Heart left ventricle (tissue), 16 donors: ENCODE data around the gene TNKS2. TPM values are rescaled to one million over a fixed set of nuclear protein-coding genes. Genes with fewer than 3 reads are reported as not detected.
A peak's percentile ranks its signal among the peaks of the same experiment; 100 is the strongest.
"Not testable (repeated sequence)": the region's sequence is repeated elsewhere in the genome, so short reads cannot be mapped to it uniquely, and the experiment has no call there.

Experiments used
- ATAC-seq, 4 donors: fragments of 200-7000 bp; cut with Tn5 transposase; one replicate each; pipeline ENCODE4 v1.9.1; 2020 to 2022; ENCODE audit warnings: moderate library complexity in 4 of 4, mild to moderate bottlenecking in 3 of 4, moderate number of reproducible peaks in 1 of 4
- DNase-seq, 5 donors: peaks; one replicate each; pipeline ENCODE4 v3.0.0-alpha.2; 2020
- H3K27ac ChIP-seq, 12 donors: fragments of 200-600 bp; sonication (generic) in 4 of 12; one replicate each; pipeline versions ENCODE4 v1.5.0 to v1.8.0; 2016 to 2022; ENCODE audit warnings: mild to moderate bottlenecking in 2 of 12
- H3K27me3 ChIP-seq, 9 donors: fragments of 200-600 bp; sonication (generic) in 2 of 9; one replicate each; pipeline versions ENCODE4 v1.5.1 to v1.8.0; 2016 to 2022; ENCODE audit warnings: mild to moderate bottlenecking in 3 of 9
- H3K36me3 ChIP-seq, 9 donors: fragments of 200-600 bp; sonication (generic) in 2 of 9; one replicate each; pipeline versions ENCODE4 v1.5.0 to v1.8.0; 2018 to 2022; ENCODE audit warnings: mild to moderate bottlenecking in 2 of 9
- H3K4me1 ChIP-seq, 12 donors: fragments of 200-600 bp; sonication (generic) in 4 of 12; one replicate each; pipeline versions ENCODE4 v1.5.0 to v1.8.0; 2016 to 2022; ENCODE audit warnings: mild to moderate bottlenecking in 3 of 12
- H3K4me3 ChIP-seq, 12 donors: fragments of 200-600 bp; sonication (generic) in 4 of 12; one replicate each; pipeline versions ENCODE4 v1.5.0 to v1.8.0; 2017 to 2022; ENCODE audit warnings: mild to moderate bottlenecking in 9 of 12, moderate library complexity in 4 of 12
- H3K9me3 ChIP-seq, 12 donors: fragments of 200-600 bp; sonication (generic) in 4 of 12; one replicate each; pipeline versions ENCODE4 v1.5.0 to v1.8.0; 2016 to 2022; ENCODE audit warnings: mild to moderate bottlenecking in 1 of 12
- POLR2A ChIP-seq, 2 donors: fragments of 450-650 bp; IDR thresholded peaks; one replicate each; pipeline ENCODE4 v1.6.1; 2017; ENCODE audit warnings: antibody characterized with exemption in 2 of 2, mild to moderate bottlenecking in 2 of 2, moderate library complexity in 2 of 2
- WGBS, 4 donors: extraction: QIAGEN DNeasy Blood & Tissue Kit in 2 of 4; methylation state at CpG; one replicate each; pipeline versions ENCODE4 v1.1.5 to v1.1.7; 2013 to 2018; 5-methylcytosine and 5-hydroxymethylcytosine counted together
- intact Hi-C, 10 donors: fragments of 100-400 bp; cut with DNase I; formaldehyde crosslinking; loops; one replicate each; pipeline versions ENCODE4 v1.11.1 to v1.14.2; 2022
- long read RNA-seq, 3 donors: library from polyadenylated mRNA; unstranded; transcript quantifications; one replicate each; pipeline ENCODE4 v2.0.0, GENCODE V29; 2020 to 2021
- polyA plus RNA-seq, 2 donors: library from polyadenylated mRNA; stranded (reverse); fragments of 200-250 nt; gene quantifications; one replicate each; pipeline ENCODE4 v1.2.3, GENCODE V29; 2013
- total RNA-seq, 9 donors: library from RNA; depleted of rRNA in 2 of 9; stranded (reverse); fragments of >200 nt in 2 of 9; fragmentation: NEBNext Ultra II Directional in 3 of 9; extraction: Animal tissue kit (Norgen Biotek cat#: 25700) in 3 of 9; gene quantifications; one replicate each; pipeline versions ENCODE4 v1.1.0 to v1.2.4, GENCODE V29; 2016 to 2023
- TF ChIP-seq, protein P1 (sequence below), 12 donors: fragments of 200-600 bp; sonication (generic) in 4 of 12; IDR thresholded peaks; one replicate each; pipeline versions ENCODE4 v1.5.0 to v1.8.0; 2018 to 2022; ENCODE audit warnings: antibody characterized with exemption in 12 of 12, mild to moderate bottlenecking in 5 of 12
- donor health status: ischemic (EF 13 %, LVEDD 7.1; RV severe dilation, severe dysfunction).
- donor health status: healthy with polysubstance abuse.
- donor health status: DM: no; HTN: yes; CAD: no.
- donor health status: DM: no; HTN: no; CAD: no.
- donor health status: ischemic (EF 25% LVEDD 6.9; RV normal size, moderate dysfunction).
- donor health status: ischemic (EF 25% LVEDD 5.7; RV mildly dilated, moderate dysfunction).
- donor health status: healthy.
- donor health status: DM: yes; HTN: yes; CAD: no.
- donor health status: ischemic (EF 35%, LVEDD 5.7; RV mildly dilated, moderate dysfunction).
- donor health status: nonischemic (EF 11% LVEDD 7.7; RV severe dilation, severe dysfunction).
- donor health status: DM: yes; HTN: yes; CAD: no.
- donor health status: PGD.
- donor health status: ischemic (EF 29% LVEDD 5.4; RV normal size, mild dysfunction).
- donor health status: nonischemic (EF 23%, LVEDD 6.1; RV moderate dilation, normal function).

The TNKS2 gene
- 10 to 100 TPM; 10.3 to 24.7 (median 15.4) TPM for total RNA-seq
- polyA plus RNA-seq: 1 to 10 TPM; 4.0 to 9.2 TPM
- long read RNA-seq, donor 1, full-length matches to known transcripts: 12 of 23 reads
- long read RNA-seq, donor 1, partial matches to known transcripts: 5 of 23 reads
- long read RNA-seq, donor 1, other reads (novel, unspliced or antisense): 6 of 23 reads
- long read RNA-seq, donor 2, partial matches to known transcripts: 7 of 9 reads
- long read RNA-seq, donor 2, other reads (novel, unspliced or antisense): 2 of 9 reads
- long read RNA-seq, donor 3, full-length matches to known transcripts: 8 of 12 reads
- long read RNA-seq, donor 3, partial matches to known transcripts: 2 of 12 reads
- long read RNA-seq, donor 3, other reads (novel, unspliced or antisense): 2 of 12 reads

DNA sequence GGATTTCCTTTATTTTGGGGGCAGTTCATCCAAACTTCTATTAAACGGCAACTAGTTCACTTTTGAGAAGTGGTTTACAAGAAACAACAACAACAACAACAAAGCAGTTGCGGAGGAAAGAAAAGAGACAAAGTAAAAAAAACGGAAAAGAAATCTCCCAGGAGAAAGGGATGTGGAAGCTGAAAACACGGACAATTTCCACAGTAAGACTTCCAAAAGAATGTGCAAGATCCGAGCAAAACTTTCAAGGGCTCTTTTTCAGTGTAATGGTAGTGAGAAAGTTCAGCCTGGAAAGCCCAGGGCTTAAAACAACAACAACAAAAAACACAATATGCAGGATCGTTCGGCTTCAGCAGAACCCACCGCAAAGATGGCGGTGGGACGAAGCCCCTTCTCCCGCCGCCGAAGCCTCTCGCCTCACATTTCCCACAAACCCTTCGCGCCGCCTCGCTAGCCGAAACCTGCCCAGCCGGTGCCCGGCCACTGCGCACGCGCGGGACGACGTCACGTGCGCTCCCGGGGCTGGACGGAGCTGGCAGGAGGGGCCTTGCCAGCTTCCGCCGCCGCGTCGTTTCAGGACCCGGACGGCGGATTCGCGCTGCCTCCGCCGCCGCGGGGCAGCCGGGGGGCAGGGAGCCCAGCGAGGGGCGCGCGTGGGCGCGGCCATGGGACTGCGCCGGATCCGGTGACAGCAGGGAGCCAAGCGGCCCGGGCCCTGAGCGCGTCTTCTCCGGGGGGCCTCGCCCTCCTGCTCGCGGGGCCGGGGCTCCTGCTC is at the start of gene TNKS2:
TSS of gene TNKS2 (plus strand) at position 553 of the 775 bp plus-strand sequence. CDS start 265 bp downstream, outside the sequence.
- Histone ChIP-seq H3K27ac (peak within 1 kb of the TSS; percentile 82 to 98 (median 97)), H3K4me3 (peak within 1 kb of the TSS; percentile 76 to 99 (median 92)), H3K36me3 (peaks cover 0 to 19% (median 0%) of the 10 kb centered on the region in 9 donors), H3K9me3 (no peaks in the 10 kb centered on the region), H3K4me1 (peaks cover 0 to 52% (median 30%) of the 10 kb centered on the region in 12 donors), H3K27me3 (no peaks in the 10 kb centered on the region)
- TF ChIP-seq POLR2A (IDR thresholded peaks at IDR 0.05): peak; percentile 26 to 92
- TF ChIP-seq, protein P1, sequence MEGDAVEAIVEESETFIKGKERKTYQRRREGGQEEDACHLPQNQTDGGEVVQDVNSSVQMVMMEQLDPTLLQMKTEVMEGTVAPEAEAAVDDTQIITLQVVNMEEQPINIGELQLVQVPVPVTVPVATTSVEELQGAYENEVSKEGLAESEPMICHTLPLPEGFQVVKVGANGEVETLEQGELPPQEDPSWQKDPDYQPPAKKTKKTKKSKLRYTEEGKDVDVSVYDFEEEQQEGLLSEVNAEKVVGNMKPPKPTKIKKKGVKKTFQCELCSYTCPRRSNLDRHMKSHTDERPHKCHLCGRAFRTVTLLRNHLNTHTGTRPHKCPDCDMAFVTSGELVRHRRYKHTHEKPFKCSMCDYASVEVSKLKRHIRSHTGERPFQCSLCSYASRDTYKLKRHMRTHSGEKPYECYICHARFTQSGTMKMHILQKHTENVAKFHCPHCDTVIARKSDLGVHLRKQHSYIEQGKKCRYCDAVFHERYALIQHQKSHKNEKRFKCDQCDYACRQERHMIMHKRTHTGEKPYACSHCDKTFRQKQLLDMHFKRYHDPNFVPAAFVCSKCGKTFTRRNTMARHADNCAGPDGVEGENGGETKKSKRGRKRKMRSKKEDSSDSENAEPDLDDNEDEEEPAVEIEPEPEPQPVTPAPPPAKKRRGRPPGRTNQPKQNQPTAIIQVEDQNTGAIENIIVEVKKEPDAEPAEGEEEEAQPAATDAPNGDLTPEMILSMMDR (IDR thresholded peaks at IDR 0.05): peak in 1 of 12 donors; percentile 17
- WGBS, 4 donors: 0% methylated on average over 17 to 64 of the region's 64 CpGs
- intact Hi-C loops: loop anchor here in 2 of 10 donors (5.0 to 10.0 kb wide), 2 partner anchors 107 to 124 kb away; partner anchors contain the start of genes BTAF1 (in 1 of the 2) and FGFBP3 (in 1 of the 2)
- DNase-seq: peak; percentile 95 to 98 (median 95)
- ATAC-seq: peak; percentile 93 to 98 (median 97)

DNA sequence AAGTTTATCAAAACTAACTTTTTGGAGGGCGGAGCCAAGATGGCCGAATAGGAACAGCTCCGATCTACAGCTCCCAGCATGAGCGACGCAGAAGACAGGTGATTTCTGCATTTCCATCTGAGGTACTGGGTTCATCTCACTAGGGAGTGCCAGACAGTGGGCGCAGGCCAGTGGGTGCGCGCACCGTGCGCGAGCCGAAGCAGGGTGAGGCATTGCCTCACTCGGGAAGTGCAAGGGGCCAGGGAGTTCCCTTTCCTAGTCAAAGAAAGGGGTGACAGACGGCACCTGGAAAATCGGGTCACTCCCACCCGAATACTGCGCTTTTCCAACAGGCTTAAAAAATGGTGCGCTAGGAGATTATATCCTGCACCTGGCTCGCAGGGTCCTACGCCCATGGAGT is 48.6 kb upstream of the TNKS2 start:
- ATAC-seq, H3K27ac ChIP-seq, H3K36me3 ChIP-seq, H3K9me3 ChIP-seq, H3K4me1 ChIP-seq, H3K27me3 ChIP-seq, H3K4me3 ChIP-seq, DNase-seq: not testable (repeated sequence)
- intact Hi-C loops: loop anchor here in 1 of 10 donors (5.0 to 10.0 kb wide), 2 partner anchors 112 to 365 kb away; no protein-coding TSS in a partner anchor
- WGBS, 4 donors: 89 to 94% (median 92%) methylated on average over 13 to 20 of the region's 20 CpGs

DNA sequence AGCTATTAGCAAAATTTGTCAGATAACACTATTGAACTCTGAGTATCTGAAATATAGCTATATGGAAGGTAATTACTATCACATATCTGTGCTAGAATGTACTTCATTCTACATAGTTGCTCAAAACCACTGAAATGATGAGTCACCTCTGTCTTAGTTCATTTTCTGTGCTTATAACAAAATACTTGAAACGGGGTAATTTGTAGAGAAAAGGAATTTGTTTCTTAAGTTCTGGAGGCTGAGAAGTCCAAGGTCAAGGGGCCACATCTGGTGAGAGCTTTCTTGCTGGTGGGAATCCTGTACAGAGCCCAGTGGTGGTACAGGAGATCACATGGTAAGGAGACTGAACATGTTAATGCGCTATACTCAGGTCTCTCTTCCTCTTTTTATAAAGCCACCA is 41.9 kb upstream of the TNKS2 start:
- H3K4me1 ChIP-seq: no peaks in the 10 kb centered on the region
- H3K36me3 ChIP-seq: no peaks in the 10 kb centered on the region
- H3K27me3 ChIP-seq: no peaks in the 10 kb centered on the region
- intact Hi-C loops: loop anchor here in 9 of 10 donors (5.0 to 10.0 kb wide), 4 partner anchors 156 to 681 kb away; no protein-coding TSS in a partner anchor
- no peaks in the 10 kb centered on the region for H3K9me3 ChIP-seq
- DNase-seq: no peak
- no peak for ATAC-seq
- H3K4me3 ChIP-seq: no peak overlapping the region
- 71 to 76% (median 75%) methylated on average over 2 of the region's 2 CpGs for WGBS, 4 donors
- TF ChIP-seq, protein P1 (IDR thresholded peaks at IDR 0.05): no peak
- no peak for TF ChIP-seq POLR2A (IDR thresholded peaks at IDR 0.05)
- no peak overlapping the region for H3K27ac ChIP-seq

DNA sequence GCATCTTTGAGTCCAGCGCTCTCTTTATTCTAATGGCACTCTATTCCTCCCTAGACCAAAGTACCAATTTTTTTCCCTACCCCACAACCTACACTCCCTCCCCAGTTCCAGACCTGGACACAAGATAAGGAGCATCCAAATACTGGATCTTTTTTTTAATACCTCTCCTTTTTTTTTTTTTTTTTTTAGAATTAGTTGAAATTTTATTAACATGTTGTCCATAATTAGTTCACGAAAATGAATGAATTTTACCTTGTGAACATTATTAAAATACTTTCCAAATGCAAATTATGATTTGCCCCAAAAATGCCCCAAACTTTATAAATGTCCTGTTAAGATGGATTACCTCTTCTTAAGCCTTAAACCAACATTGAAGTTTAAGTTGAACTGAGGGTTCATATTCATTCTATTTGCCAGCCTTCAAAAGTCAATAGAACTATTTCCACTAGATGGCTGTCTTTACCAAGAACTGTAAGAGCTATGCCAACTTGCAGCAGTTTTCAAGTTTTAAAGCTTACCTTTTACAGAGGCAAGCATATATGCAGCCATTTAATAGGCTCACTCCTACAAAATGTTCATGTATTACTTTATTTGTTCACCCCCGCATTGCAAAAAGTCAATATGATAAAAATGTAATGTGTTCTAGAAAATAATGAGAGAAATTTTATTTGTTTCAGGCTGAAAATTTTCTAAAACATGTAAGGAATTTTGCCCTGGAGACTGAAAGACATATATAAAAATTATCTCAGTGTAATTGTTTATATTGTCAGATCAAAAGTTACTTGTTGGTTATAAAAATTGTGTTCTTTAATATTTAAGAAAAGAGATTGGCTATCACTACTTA is 39.7 kb upstream of the TNKS2 start:
- WGBS, 4 donors: 53 to 60% (median 58%) methylated on average over 3 of the region's 3 CpGs
- intact Hi-C loops: loop anchor here (2.0 to 10.0 kb wide), 6 partner anchors 150 to 679 kb away; partner anchors contain the start of gene FGFBP3 (in 1 of the 10)

More for the DNA sequence above, 39.7 kb upstream of the TNKS2 start:
- H3K36me3 ChIP-seq: no peaks in the 10 kb centered on the region
- no peak overlapping the region for H3K4me3 ChIP-seq
- H3K4me1 ChIP-seq: no peaks in the 10 kb centered on the region
- no peak for DNase-seq
- peak in 1 of 4 donors; percentile 43 for ATAC-seq
- H3K27ac ChIP-seq: no peak overlapping the region
- H3K9me3 ChIP-seq: no peaks in the 10 kb centered on the region
- H3K27me3 ChIP-seq: no peaks in the 10 kb centered on the region
- TF ChIP-seq, protein P1 (IDR thresholded peaks at IDR 0.05): peak; percentile 31 to 66 (median 49)
- no peak for TF ChIP-seq POLR2A (IDR thresholded peaks at IDR 0.05)
